Endodermal cell (in vitro differentiated cells): Measurements from ENCODE around the gene NSUN6. TPM values are rescaled to one million over a fixed set of nuclear protein-coding genes. Genes with fewer than 3 reads are reported as not detected.

ENCODE experiments used
- DNase-seq: peaks from one replicate; pipeline ENCODE4 v3.0.0-alpha.2; 2017
- H3K27ac ChIP-seq: 2 replicates; pipeline ENCODE4 v1.5.1; 2013; ENCODE audit warnings: mild to moderate bottlenecking, low read depth, low read length, moderate library complexity
- H3K27me3 ChIP-seq: 2 replicates; pipeline ENCODE4 v1.6.1; 2013; ENCODE audit warnings: mild to moderate bottlenecking, low read length, moderate library complexity; ENCODE audit not compliant: insufficient read depth, control insufficient read depth, poor library complexity, severe bottlenecking
- H3K36me3 ChIP-seq: 2 replicates; pipeline ENCODE4 v1.7.0; 2013; ENCODE audit warnings: mild to moderate bottlenecking, low read length, moderate library complexity; ENCODE audit not compliant: control insufficient read depth, insufficient read depth
- H3K4me1 ChIP-seq: one replicate; pipeline ENCODE4 v1.7.0; 2013; ENCODE audit warnings: low read length; ENCODE audit not compliant: control insufficient read depth, insufficient read depth
- H3K4me3 ChIP-seq: 2 replicates; pipeline ENCODE4 v1.5.1; 2013; ENCODE audit warnings: mild to moderate bottlenecking, low read length, moderate library complexity
- H3K9ac ChIP-seq: 2 replicates; pipeline ENCODE4 v1.6.1; 2013; ENCODE audit warnings: mild to moderate bottlenecking, low read length, moderate library complexity; ENCODE audit not compliant: poor library complexity, severe bottlenecking; ENCODE audit errors: extremely low read depth
- H3K9me3 ChIP-seq: 2 replicates; pipeline ENCODE4 v1.6.1; 2013; ENCODE audit warnings: mild to moderate bottlenecking, low read length, moderate library complexity; ENCODE audit not compliant: control insufficient read depth
- H3K27ac Mint-ChIP-seq: 2 replicates; pipeline ENCODE4 v1.8.0; 2020; ENCODE audit warnings: mixed read lengths
- H3K27me3 Mint-ChIP-seq: 2 replicates; pipeline ENCODE4 v1.8.0; 2021; ENCODE audit warnings: mild to moderate bottlenecking, mixed read lengths; ENCODE audit not compliant: insufficient read depth
- H3K36me3 Mint-ChIP-seq: 2 replicates; pipeline ENCODE4 v1.8.0; 2020; ENCODE audit warnings: low read depth, mixed read lengths
- H3K4me1 Mint-ChIP-seq: 2 replicates; pipeline ENCODE4 v1.8.0; 2020; ENCODE audit warnings: mixed read lengths
- H3K4me3 Mint-ChIP-seq: 2 replicates; pipeline ENCODE4 v1.8.0; 2020; ENCODE audit warnings: mild to moderate bottlenecking, moderate library complexity, mixed read lengths
- H3K9me3 Mint-ChIP-seq: 2 replicates; pipeline ENCODE4 v1.8.0; 2020; ENCODE audit warnings: mild to moderate bottlenecking, mixed read lengths
- CTCF ChIP-seq: fragments of 200-600 bp; sonication (generic); conservative IDR thresholded peaks from 2 replicates; pipeline ENCODE4 v1.5.0; 2021; ENCODE audit warnings: antibody characterized with exemption, mild to moderate bottlenecking
- WGBS, 2 experiments: methylation state at CpG; one replicate each; pipeline versions ENCODE4 v1.1.5 to v1.1.7; 2013; ENCODE audit warnings: missing lambda C conversion rate in 2 of 2, mixed read lengths in 1 of 2; ENCODE audit not compliant: insufficient coverage in 1 of 2, insufficient read length in 1 of 2; 5-methylcytosine and 5-hydroxymethylcytosine counted together
- total RNA-seq, 2 donors: library from RNA; stranded (reverse); fragmentation: NEBNext Ultra II Directional in 1 of 2; extraction: Animal tissue kit (Norgen Biotek cat#: 25700) in 1 of 2; gene quantifications; 2 replicates in 1 of 2; 3 replicates in 1 of 2; pipeline ENCODE4 v1.2.1, GENCODE V29; 2021

Gene NSUN6
- total RNA-seq, 2 donors from 2014 or later: 10.6 to 15.4 TPM

GRCh38 chr10:18685555-18685954 is 34.2 kb upstream of the NSUN6 start:
- no peak for TF ChIP-seq CTCF
- H3K9me3 Mint-ChIP-seq: no peaks in the 10 kb centered on the region
- WGBS, 2 experiments: 95 to 98% methylated on average over 6 to 7 of the region's 7 CpGs

GRCh38 chr10:18684953-18685352 is 33.6 kb upstream of the NSUN6 start:
- no peaks in the 10 kb centered on the region for H3K36me3 Mint-ChIP-seq
- H3K27ac ChIP-seq: no peak overlapping the region
- WGBS, 2 experiments: 80 to 95% methylated on average over 1 to 3 of the region's 3 CpGs
- H3K4me3 ChIP-seq: no peak overlapping the region
- H3K4me1 ChIP-seq: no peaks in the 10 kb centered on the region
- TF ChIP-seq CTCF: no peak
- no peak for DNase-seq
- H3K9me3 ChIP-seq: no peaks in the 10 kb centered on the region
- H3K9me3 Mint-ChIP-seq: no peaks in the 10 kb centered on the region
- H3K27me3 Mint-ChIP-seq: no peaks in the 10 kb centered on the region
- peaks cover 22% of the 10 kb centered on the region for H3K36me3 ChIP-seq
- no peak overlapping the region for H3K9ac ChIP-seq
- H3K4me3 Mint-ChIP-seq: no peak overlapping the region
- H3K27me3 ChIP-seq: no peaks in the 10 kb centered on the region
- H3K4me1 Mint-ChIP-seq: no peaks in the 10 kb centered on the region
- no peak overlapping the region for H3K27ac Mint-ChIP-seq

More at GRCh38 chr10:18685555-18685954, 34.2 kb upstream of the NSUN6 start:
- Mint-ChIP-seq H3K4me1 (no peaks in the 10 kb centered on the region), H3K4me3 (no peak overlapping the region), H3K36me3 (no peaks in the 10 kb centered on the region), H3K27me3 (no peaks in the 10 kb centered on the region), H3K27ac (no peak overlapping the region)
- Histone ChIP-seq H3K36me3 (peaks cover 16% of the 10 kb centered on the region), H3K27me3 (no peaks in the 10 kb centered on the region), H3K9me3 (no peaks in the 10 kb centered on the region), H3K27ac (no peak overlapping the region), H3K4me1 (no peaks in the 10 kb centered on the region), H3K9ac (no peak overlapping the region), H3K4me3 (no peak overlapping the region)
- no peak for DNase-seq

DNA sequence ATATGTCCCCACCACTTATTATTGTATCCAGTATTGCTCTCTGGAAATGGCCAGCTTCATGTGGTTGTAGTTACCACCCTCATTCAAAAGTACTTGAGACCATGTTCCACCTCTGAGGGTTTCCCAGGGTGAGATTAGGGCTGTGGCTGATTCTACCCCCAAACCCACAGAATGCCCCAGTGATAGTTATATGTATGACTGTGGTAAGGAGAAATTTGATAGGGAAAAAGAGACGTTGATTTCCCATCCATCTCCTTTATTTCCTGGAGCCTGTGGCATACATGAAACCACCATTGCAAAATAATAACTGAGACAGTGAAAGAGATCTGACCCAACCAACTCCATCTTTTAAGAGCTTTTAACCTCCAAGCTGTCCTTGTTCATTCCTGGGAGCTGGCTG is 33.0 kb upstream of the NSUN6 start:
- Histone ChIP-seq H3K4me3 (no peak overlapping the region), H3K9ac (no peak overlapping the region), H3K36me3 (peaks cover 27% of the 10 kb centered on the region), H3K9me3 (no peaks in the 10 kb centered on the region), H3K27ac (no peak overlapping the region), H3K4me1 (no peaks in the 10 kb centered on the region), H3K27me3 (no peaks in the 10 kb centered on the region)
- DNase-seq: no peak
- Mint-ChIP-seq H3K27ac (no peak overlapping the region), H3K27me3 (no peaks in the 10 kb centered on the region), H3K9me3 (no peaks in the 10 kb centered on the region), H3K36me3 (no peaks in the 10 kb centered on the region), H3K4me3 (no peak overlapping the region), H3K4me1 (no peaks in the 10 kb centered on the region)
- WGBS, 2 experiments: 100% methylated on average over 1 of the region's 1 CpG; no CpG with 5 or more reads in 1 of the 2 experiments
- TF ChIP-seq CTCF: no peak
